Fibroblast of lung (primary cell): ENCODE data around the gene GOPC.

ENCODE experiments used
- EZH2 ChIP-seq: IDR thresholded peaks from 2 replicates; pipeline ENCODE4 v1.5.1; 2012; ENCODE audit warnings: low read length, control low read depth, mild to moderate bottlenecking; ENCODE audit errors: missing control alignments
- TF ChIP-seq, protein P1 (sequence below), 2 donors: IDR thresholded peaks in 1 of 2; conservative IDR thresholded peaks in 1 of 2; 1 replicate in 1 of 2; 2 replicates in 1 of 2; pipeline ENCODE4 v1.5.1; 2011 to 2012; ENCODE audit warnings: low read length in 2 of 2, control low read depth in 1 of 2, inconsistent platforms in 1 of 2, low read depth in 1 of 2, mild to moderate bottlenecking in 1 of 2

DNA sequence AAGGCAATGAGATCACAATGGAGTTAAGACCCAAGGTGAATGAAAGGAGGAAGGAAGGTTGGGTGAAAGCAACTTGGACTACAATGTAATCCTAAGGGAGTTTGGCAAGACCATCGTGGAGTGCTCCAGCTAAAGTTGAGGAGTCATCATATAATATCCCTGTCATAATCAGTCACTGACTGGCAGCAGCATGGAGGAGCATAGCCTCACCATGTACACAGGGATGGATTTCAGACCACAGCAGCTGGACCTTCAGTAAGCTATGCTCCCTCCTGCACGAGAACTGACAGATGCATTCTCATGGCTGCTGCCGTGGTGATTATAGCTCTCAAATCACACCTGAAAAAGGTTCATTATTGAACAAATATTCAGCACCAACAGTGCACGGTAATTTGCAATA is 43.0 kb downstream of the GOPC start:
- TF ChIP-seq, protein P1, sequence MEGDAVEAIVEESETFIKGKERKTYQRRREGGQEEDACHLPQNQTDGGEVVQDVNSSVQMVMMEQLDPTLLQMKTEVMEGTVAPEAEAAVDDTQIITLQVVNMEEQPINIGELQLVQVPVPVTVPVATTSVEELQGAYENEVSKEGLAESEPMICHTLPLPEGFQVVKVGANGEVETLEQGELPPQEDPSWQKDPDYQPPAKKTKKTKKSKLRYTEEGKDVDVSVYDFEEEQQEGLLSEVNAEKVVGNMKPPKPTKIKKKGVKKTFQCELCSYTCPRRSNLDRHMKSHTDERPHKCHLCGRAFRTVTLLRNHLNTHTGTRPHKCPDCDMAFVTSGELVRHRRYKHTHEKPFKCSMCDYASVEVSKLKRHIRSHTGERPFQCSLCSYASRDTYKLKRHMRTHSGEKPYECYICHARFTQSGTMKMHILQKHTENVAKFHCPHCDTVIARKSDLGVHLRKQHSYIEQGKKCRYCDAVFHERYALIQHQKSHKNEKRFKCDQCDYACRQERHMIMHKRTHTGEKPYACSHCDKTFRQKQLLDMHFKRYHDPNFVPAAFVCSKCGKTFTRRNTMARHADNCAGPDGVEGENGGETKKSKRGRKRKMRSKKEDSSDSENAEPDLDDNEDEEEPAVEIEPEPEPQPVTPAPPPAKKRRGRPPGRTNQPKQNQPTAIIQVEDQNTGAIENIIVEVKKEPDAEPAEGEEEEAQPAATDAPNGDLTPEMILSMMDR (conservative IDR thresholded peaks at IDR 0.05 in 1 of 2, IDR thresholded peaks at IDR 0.05 in 1 of 2; ENCODE audit: low read depth in 1 of 2, low read length in 2 of 2), result no peak
- no peak for TF ChIP-seq EZH2
